Erythroblast (primary cell): ENCODE results near the gene ATP8B3.

ENCODE experiments used
- GATA1 ChIP-seq: IDR thresholded peaks from 2 replicates; pipeline ENCODE4 v1.6.1; 2011; ENCODE audit warnings: low read depth, mild to moderate bottlenecking, control low read depth, low read length, moderate library complexity
- POLR2A ChIP-seq: IDR thresholded peaks from 2 replicates; pipeline ENCODE4 v1.6.1; 2011; ENCODE audit warnings: mild to moderate bottlenecking, low read length

DNA sequence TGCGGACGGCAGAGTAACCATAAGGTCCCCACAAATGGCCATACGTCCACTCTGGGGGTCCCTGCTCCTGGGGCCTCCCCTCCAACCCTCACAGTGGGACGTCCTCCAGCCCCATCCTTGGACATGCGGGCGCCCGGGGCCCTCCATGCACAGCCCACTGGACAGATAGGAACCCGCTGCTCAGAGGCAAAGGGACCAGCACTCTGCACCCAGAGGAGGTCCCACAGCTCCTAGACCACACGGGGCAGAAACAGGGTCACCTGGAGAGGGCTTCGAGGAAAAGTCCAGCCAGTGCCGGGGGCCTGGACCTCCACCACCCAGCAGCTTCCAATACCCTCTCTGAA, 25.1 kb upstream of the ATP8B3 start:
- no peak for TF ChIP-seq POLR2A
- no peak for TF ChIP-seq GATA1
